NCI-H128 (cell line): ENCODE data around the gene CPEB1.
"Not testable (repeated sequence)": the region's sequence is repeated elsewhere in the genome, so short reads cannot be mapped to it uniquely, and the experiment has no call there.

Source experiments
- DNase-seq: peaks from one replicate; lab custom pipeline; 2025; ENCODE audit not compliant: unreplicated experiment; lab: John Stamatoyannopoulos, UW

The CPEB1 gene

DNA sequence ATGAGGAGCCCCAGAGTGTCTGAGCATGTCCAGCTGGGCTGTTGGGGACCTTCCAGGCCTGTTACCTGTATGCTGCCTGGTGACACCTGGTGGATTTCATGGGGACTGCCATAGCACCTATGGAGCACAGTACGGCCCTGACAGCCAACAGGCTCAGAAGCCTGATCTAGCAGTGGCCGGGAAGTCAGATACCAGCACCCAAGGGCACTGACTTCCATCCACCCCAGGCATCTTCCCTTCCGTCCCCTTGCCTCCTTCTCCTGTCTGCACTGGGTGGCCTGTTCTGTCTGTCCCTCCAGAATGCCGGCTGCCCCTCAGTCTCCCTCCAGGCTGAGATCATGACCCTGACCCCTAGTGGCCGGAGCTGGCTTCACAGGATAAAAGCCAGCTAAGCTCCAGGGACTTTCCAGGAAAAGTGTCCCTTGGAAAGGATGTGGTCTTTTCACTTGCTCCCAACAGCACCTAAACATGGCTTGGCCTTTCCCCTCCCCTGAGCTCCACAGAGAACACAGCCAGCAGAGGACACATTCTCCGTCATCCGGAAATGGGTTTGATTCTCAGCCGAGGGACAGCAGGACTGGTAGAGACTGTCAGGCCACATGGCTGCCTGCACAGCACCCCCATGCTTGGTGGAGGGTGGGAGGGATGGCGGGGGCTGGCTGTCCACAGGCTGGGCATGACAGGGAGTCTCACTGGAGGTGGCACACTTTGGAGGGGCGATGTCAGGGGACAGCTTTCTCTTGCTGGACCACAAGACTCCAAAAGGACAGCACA, 116.4 kb downstream of the CPEB1 start:
- DNase-seq = no peak

DNA sequence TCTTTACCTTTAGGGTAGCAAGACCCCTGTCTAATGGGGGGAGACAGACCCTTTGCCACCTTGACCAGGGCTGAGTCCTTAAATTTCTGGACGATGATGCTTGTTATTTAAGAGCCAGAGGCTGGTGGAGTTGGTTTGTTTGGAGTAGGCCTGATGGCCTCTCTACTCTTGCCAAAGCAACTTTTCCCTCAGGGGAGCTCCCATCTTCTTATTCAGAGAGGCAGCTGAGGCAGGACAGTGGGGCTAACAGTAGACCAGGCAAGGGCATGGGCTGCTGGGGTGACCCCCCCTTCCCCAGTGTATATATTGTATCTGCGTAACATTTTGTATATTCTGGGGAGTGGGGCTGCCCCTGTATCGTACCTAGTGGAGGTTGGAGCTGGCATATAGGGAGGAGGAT, 117.2 kb downstream of the CPEB1 start:
- no peak for DNase-seq

DNA sequence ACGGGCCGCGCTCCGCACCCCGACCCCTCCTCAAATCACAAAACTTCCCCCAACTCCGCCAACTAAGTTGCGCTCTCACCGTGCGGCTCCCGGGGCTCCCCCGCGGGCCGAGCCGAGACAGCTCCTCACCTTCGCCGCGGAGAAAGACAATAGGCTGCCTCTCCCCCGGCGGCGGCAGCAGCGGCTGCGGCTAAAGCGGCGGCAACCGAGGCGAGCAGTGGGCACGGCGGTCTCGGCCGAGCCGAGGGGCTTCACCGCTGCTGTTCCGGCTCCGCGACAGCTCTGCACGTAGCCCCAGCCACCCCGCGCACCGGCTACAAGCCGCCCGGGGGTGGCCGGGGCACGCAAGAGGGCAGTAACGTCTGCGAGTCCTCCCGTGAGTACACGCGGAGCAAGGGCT, 133.6 kb downstream of the CPEB1 start:
- not testable (repeated sequence) for DNase-seq

DNA sequence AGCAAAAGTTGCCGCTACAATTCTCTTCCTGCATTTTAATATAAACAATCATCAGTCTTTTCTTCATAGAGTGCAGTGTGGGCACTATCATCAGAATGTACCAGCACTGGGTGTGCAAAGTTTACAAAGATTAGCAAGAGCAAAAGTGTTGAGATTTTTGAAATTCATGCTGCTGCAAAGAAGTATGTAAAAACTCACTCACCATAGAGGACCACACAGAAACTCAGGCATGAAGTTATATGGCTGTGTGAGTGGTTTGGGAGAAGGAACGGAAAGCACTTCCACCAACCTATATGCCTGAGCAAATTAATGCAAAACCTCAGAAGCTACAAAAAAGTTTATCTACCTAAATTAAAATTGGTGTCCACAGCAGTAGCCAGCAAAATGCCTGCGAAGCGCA, 139.5 kb downstream of the CPEB1 start:
- not testable (repeated sequence) for DNase-seq

DNA sequence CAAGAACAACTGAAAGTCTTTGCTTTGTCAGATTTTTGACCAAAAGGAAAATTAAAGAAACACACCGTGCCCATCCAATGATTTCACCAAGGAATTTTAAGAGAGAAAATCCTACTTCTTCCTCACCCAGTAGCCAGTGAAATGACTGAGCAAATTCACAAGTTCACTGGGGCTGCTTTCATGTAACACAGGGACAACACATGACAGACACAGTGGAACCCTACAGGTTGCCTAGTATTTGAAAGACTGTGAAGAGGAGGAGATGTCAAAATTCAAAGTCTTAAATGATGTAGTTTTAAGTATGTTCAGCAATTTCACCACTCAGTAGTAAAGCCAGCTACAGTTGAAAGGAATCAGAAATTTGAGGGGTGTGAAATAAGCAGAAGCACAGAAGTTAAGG, 140.1 kb downstream of the CPEB1 start:
- DNase-seq = not testable (repeated sequence)

DNA sequence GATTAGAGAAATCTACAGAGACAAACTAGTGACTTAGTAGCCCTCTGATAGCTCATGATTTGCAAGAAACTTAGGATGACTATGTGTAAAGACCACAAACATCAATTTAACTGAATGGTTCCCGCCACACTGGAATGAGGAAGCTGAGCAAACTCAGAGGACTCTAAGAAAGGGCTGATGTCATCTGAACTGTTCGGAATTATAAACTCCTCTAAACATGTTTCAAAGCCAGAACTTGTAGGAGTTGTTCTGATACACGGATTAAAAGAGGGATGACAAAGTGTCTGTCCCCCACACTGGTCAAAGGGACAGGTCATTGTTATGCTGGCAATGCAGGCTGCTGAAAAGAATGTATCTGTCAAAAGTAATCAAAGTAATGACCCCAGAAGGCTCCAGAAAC, 141.3 kb downstream of the CPEB1 start:
- DNase-seq = not testable (repeated sequence)

DNA sequence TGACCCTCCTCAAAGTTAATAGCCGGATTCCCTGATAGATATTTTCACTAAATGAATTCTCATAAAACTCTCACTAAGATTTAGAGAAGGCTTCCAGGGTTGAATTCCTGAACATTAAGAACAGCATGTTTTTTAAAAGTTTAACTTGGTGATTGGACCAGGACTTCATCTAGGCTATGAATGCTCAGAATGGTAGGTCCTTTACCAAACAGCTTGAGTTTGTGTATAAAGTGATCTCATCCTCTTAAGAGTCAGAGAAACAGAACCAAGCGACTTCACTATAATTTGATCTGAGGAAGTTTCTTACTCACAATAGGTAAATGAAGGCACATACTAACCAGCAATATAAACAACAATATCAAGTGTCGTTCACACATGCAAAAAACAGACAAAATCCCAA, 143.1 kb downstream of the CPEB1 start:
- DNase-seq = not testable (repeated sequence)

DNA sequence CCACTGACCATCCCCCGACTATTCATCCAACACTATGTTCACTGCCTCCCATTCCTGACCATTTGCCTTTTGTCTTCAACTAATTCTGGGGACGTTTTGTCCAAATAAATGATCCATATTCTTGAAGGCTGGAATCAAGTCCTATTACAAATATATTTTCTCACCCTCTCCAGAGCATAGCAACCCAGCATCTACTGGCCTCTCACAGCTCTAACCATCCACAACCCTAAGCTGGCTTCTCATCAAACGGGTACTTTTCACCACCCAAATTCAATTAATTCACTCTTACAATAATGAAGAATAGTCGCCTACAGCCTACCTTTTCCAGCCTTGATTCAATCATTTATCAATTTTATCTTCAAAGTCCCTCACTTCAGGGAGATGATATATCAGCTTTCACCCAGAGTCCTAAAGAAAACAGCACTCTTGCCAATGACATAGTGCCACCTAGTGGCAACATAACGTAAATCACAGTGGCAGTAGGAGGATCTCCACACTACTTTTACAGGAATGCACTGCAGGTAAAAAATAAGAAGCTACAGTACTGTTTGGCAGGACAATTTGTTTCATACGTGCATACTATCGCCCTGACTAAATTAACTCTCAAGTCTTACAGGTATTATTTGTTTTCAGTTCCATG, 144.3 kb downstream of the CPEB1 start:
- not testable (repeated sequence) for DNase-seq

DNA sequence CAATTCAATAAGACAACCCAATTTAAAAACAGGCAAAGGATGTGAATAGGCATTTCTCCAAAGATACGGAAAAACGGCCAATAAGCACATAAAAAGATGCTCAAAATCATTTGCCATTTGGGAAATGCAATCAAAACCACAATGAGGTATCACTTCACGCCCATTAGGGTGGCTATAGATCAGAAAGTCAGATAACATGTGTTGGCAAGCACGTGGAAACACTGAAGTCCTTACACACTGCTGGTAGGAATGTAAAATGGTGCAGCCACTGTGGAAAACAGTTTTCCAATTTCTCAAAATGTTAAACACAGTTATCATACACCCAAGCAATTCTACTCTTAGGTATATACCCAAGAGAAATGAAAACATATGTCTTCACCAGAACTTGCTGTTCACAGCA, 146.4 kb downstream of the CPEB1 start:
- DNase-seq = not testable (repeated sequence)

DNA sequence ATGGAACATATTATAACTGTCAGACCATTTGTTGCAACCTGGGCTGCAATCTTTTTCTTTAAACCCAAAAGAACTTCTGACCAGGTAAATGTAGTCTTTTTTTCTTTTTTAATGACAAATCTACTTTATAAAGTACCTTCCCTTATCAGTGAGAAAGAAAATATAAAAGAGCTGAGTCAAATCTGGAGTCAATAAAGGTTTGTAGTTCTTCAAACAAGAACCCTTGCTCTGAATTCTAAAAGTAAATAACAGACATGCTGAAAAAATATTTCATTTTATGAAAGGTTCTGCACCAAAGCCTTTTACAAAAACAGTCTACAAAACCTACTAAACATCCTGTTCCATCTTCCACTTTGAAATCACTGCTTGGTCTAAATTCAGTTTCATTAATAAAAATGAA, 149.2 kb downstream of the CPEB1 start:
- DNase-seq = not testable (repeated sequence)
